GM23338 (cell line): Measurements from ENCODE around the gene NR2C1. TPM values are rescaled to one million over a fixed set of nuclear protein-coding genes. Genes with fewer than 3 reads are reported as not detected.

ENCODE experiments used
- ATAC-seq: fragments of 200-7000 bp; cut with Tn5 transposase; 3 replicates; pipeline ENCODE4 v1.9.1; 2020
- DNase-seq: peaks from one replicate; pipeline ENCODE4 v3.0.0-alpha.2; 2015; ENCODE audit warnings: low spot score
- H2AFZ ChIP-seq: fragments of 200-600 bp; sonication (generic); 2 replicates; pipeline ENCODE4 v1.8.0; 2016; ENCODE audit warnings: antibody characterized with exemption, mild to moderate bottlenecking, moderate library complexity
- H3F3A ChIP-seq: fragments of 200-600 bp; sonication (generic); replicated peaks from 2 replicates; pipeline ENCODE4 v1.8.0; 2017; ENCODE audit warnings: antibody characterized with exemption, mixed run types, low read depth
- H3K27ac ChIP-seq: fragments of 200-600 bp; sonication (generic); 2 replicates; pipeline ENCODE4 v1.6.1; 2016; ENCODE audit warnings: low read depth
- H3K27me3 ChIP-seq: fragments of 200-600 bp; sonication (generic); 2 replicates; pipeline ENCODE4 v1.8.0; 2016; ENCODE audit warnings: mild to moderate bottlenecking, mixed run types, moderate library complexity; ENCODE audit not compliant: insufficient read depth
- H3K36me3 ChIP-seq: fragments of 200-600 bp; sonication (generic); 2 replicates; pipeline ENCODE4 v1.8.0; 2016; ENCODE audit warnings: mild to moderate bottlenecking; ENCODE audit not compliant: insufficient read depth
- H3K4me1 ChIP-seq: fragments of 200-600 bp; sonication (generic); 2 replicates; pipeline ENCODE4 v1.8.0; 2016; ENCODE audit warnings: mild to moderate bottlenecking, moderate library complexity; ENCODE audit not compliant: insufficient read depth
- H3K4me2 ChIP-seq: fragments of 200-600 bp; sonication (generic); 2 replicates; pipeline ENCODE4 v1.7.1; 2017; ENCODE audit warnings: mixed run types
- H3K4me3 ChIP-seq: fragments of 200-600 bp; sonication (generic); 2 replicates; pipeline ENCODE4 v1.6.1; 2016; ENCODE audit warnings: mixed run types
- H3K79me2 ChIP-seq: fragments of 200-600 bp; sonication (generic); replicated peaks from 2 replicates; pipeline ENCODE4 v1.8.0; 2017; ENCODE audit warnings: mild to moderate bottlenecking; ENCODE audit not compliant: insufficient read depth
- H3K9me2 ChIP-seq: fragments of 200-600 bp; sonication (generic); 2 replicates; pipeline ENCODE4 v1.8.0; 2017; ENCODE audit not compliant: insufficient read depth
- H4K20me1 ChIP-seq: fragments of 200-600 bp; sonication (generic); replicated peaks from 2 replicates; pipeline ENCODE4 v1.8.0; 2017; ENCODE audit warnings: mild to moderate bottlenecking; ENCODE audit not compliant: insufficient read depth
- H3K27ac Mint-ChIP-seq: 2 replicates; pipeline ENCODE4 v1.8.0; 2020; ENCODE audit warnings: inconsistent platforms, mild to moderate bottlenecking, moderate library complexity, mixed read lengths
- H3K27me3 Mint-ChIP-seq: 3 replicates; pipeline ENCODE4 v1.8.0; 2022; ENCODE audit warnings: low read depth, mild to moderate bottlenecking, moderate library complexity, mixed read lengths, inconsistent platforms; ENCODE audit not compliant: insufficient read depth, poor library complexity
- H3K36me3 Mint-ChIP-seq: 3 replicates; pipeline ENCODE4 v1.8.0; 2021; ENCODE audit warnings: low read depth, mild to moderate bottlenecking, inconsistent platforms, moderate library complexity, mixed read lengths
- H3K4me1 Mint-ChIP-seq: 3 replicates; pipeline ENCODE4 v1.8.0; 2020; ENCODE audit warnings: mild to moderate bottlenecking, inconsistent platforms, mixed read lengths
- H3K4me3 Mint-ChIP-seq: 3 replicates; pipeline ENCODE4 v1.8.0; 2021; ENCODE audit warnings: moderate library complexity, mild to moderate bottlenecking, inconsistent platforms, mixed read lengths
- H3K9me3 Mint-ChIP-seq: 3 replicates; pipeline ENCODE4 v1.8.0; 2020; ENCODE audit warnings: moderate library complexity, mild to moderate bottlenecking, inconsistent platforms, mixed read lengths
- CREB1 ChIP-seq: fragments of 250-450 bp; sonication (Bioruptor Pico); IDR thresholded peaks from 2 replicates; pipeline ENCODE4 v1.5.0; 2020; ENCODE audit warnings: low read depth, mild to moderate bottlenecking, moderate library complexity
- EZH2 ChIP-seq: fragments of 200-600 bp; sonication (generic); IDR thresholded peaks from one replicate; pipeline ENCODE4 v1.8.0; 2017; ENCODE audit warnings: antibody characterized with exemption, mild to moderate bottlenecking, low read depth; ENCODE audit not compliant: unreplicated experiment
- EZH2phosphoT487 ChIP-seq: fragments of 200-600 bp; sonication (generic); IDR thresholded peaks from one replicate; pipeline ENCODE4 v1.8.1; 2018; ENCODE audit warnings: antibody characterized with exemption; ENCODE audit not compliant: unreplicated experiment
- ZNF114 ChIP-seq: fragments of 250-450 bp; sonication (Bioruptor Pico); IDR thresholded peaks from 2 replicates; pipeline ENCODE4 v1.5.0; 2020; ENCODE audit warnings: mild to moderate bottlenecking, moderate library complexity
- ZNF331 ChIP-seq: fragments of 250-450 bp; sonication (Bioruptor Pico); IDR thresholded peaks from 2 replicates; pipeline ENCODE4 v1.5.0; 2020; ENCODE audit warnings: low read depth, mild to moderate bottlenecking, moderate library complexity
- polyA plus RNA-seq: library from polyadenylated mRNA; unstranded; fragments of >200 nt; fragmentation: Nextera tagmentation; extraction: Ambion mirVana; gene quantifications from 2 replicates; pipeline ENCODE4 v1.2.1, GENCODE V29; 2016
- total RNA-seq: library from RNA; depleted of rRNA; stranded (reverse); fragments of >200 nt; shearing (Covaris generic); gene quantifications from 2 replicates; pipeline ENCODE4 v1.2.3, GENCODE V29; 2014
- TF ChIP-seq, protein P1 (sequence below), 2 experiments: fragments of 200-600 bp in 1 of 2; sonication (generic) in 1 of 2; conservative IDR thresholded peaks; 2 replicates each; pipeline versions ENCODE4 v1.5.1 to v1.6.1; 2016 to 2017; ENCODE audit warnings: antibody characterized with exemption in 2 of 2, low read depth in 2 of 2, mild to moderate bottlenecking in 2 of 2, moderate library complexity in 1 of 2
- TF ChIP-seq, protein P2 (sequence below): IDR thresholded peaks from one replicate; pipeline ENCODE4 v1.6.1; 2018; ENCODE audit warnings: antibody characterized with exemption; ENCODE audit not compliant: unreplicated experiment
- TF ChIP-seq, protein P3 (sequence below): IDR thresholded peaks from 2 replicates; pipeline ENCODE4 v1.6.1; 2016; ENCODE audit warnings: antibody characterized with exemption

Gene NR2C1
- total and polyA plus RNA-seq, 2 experiments from 2014 or later: 41.1 to 45.3 TPM

DNA sequence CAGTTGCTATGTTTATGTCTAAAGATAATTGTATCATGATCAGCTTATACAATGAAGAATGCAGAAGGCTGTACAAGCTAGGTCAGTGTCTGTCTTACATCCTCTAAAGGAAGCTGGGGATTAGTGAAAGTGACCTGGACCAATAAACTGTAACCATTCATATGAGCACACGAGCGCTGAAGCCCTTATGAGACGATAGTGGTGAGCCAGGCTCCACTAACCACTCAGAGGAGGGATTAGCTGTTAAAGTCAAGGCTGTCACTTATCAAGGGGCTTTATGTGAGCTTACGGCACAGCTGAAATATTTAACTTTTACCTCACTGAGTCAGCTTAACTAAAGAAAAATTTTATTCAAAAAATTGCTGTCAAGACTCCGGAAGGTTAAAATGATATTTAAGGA is 100.2 kb downstream of the NR2C1 start (continued):
- TF ChIP-seq, protein P1, sequence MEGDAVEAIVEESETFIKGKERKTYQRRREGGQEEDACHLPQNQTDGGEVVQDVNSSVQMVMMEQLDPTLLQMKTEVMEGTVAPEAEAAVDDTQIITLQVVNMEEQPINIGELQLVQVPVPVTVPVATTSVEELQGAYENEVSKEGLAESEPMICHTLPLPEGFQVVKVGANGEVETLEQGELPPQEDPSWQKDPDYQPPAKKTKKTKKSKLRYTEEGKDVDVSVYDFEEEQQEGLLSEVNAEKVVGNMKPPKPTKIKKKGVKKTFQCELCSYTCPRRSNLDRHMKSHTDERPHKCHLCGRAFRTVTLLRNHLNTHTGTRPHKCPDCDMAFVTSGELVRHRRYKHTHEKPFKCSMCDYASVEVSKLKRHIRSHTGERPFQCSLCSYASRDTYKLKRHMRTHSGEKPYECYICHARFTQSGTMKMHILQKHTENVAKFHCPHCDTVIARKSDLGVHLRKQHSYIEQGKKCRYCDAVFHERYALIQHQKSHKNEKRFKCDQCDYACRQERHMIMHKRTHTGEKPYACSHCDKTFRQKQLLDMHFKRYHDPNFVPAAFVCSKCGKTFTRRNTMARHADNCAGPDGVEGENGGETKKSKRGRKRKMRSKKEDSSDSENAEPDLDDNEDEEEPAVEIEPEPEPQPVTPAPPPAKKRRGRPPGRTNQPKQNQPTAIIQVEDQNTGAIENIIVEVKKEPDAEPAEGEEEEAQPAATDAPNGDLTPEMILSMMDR (conservative IDR thresholded peaks at IDR 0.05; ENCODE audit: low read depth in 2 of 2): no peak
- TF ChIP-seq, protein P2, sequence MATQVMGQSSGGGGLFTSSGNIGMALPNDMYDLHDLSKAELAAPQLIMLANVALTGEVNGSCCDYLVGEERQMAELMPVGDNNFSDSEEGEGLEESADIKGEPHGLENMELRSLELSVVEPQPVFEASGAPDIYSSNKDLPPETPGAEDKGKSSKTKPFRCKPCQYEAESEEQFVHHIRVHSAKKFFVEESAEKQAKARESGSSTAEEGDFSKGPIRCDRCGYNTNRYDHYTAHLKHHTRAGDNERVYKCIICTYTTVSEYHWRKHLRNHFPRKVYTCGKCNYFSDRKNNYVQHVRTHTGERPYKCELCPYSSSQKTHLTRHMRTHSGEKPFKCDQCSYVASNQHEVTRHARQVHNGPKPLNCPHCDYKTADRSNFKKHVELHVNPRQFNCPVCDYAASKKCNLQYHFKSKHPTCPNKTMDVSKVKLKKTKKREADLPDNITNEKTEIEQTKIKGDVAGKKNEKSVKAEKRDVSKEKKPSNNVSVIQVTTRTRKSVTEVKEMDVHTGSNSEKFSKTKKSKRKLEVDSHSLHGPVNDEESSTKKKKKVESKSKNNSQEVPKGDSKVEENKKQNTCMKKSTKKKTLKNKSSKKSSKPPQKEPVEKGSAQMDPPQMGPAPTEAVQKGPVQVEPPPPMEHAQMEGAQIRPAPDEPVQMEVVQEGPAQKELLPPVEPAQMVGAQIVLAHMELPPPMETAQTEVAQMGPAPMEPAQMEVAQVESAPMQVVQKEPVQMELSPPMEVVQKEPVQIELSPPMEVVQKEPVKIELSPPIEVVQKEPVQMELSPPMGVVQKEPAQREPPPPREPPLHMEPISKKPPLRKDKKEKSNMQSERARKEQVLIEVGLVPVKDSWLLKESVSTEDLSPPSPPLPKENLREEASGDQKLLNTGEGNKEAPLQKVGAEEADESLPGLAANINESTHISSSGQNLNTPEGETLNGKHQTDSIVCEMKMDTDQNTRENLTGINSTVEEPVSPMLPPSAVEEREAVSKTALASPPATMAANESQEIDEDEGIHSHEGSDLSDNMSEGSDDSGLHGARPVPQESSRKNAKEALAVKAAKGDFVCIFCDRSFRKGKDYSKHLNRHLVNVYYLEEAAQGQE: no peak
- no peak for TF ChIP-seq ZNF114

DNA sequence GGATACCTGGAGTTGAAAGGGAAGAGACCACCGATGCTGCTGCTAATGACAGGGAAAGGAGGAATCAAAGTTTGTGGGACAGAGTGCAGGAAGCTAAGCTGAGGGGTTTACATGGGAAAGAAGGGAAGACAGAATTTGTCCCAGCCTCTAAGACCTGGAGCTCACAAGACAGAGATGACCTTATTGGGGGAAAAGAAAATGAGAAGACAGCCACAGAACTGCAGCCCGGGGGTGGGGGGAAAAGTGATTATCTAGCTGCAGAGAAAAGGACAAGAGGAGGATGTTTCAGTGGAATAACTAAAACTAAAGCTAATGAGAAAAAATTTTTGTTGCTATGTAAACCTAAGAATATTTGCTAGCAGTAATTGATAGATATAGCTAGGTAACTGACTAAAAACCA is 100.6 kb downstream of the NR2C1 start:
- no peaks in the 10 kb centered on the region for H3K27me3 ChIP-seq
- TF ChIP-seq EZH2phosphoT487: no peak
- no peak for TF ChIP-seq ZNF331 (CRISPR knock-in tag)
- TF ChIP-seq CREB1 (CRISPR knock-in tag): no peak
- no peak for TF ChIP-seq EZH2
- TF ChIP-seq, protein P3, sequence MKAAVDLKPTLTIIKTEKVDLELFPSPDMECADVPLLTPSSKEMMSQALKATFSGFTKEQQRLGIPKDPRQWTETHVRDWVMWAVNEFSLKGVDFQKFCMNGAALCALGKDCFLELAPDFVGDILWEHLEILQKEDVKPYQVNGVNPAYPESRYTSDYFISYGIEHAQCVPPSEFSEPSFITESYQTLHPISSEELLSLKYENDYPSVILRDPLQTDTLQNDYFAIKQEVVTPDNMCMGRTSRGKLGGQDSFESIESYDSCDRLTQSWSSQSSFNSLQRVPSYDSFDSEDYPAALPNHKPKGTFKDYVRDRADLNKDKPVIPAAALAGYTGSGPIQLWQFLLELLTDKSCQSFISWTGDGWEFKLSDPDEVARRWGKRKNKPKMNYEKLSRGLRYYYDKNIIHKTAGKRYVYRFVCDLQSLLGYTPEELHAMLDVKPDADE: no peak
- TF ChIP-seq, protein P2: no peak

More for the DNA sequence above, 100.6 kb downstream of the NR2C1 start:
- no peak overlapping the region for H3K27ac Mint-ChIP-seq
- no peaks in the 10 kb centered on the region; the same call in 2 of the 3 replicates for H3K36me3 Mint-ChIP-seq
- Histone ChIP-seq H3K36me3 (no peaks in the 10 kb centered on the region), H2AFZ (no peak overlapping the region), H3K4me3 (no peak overlapping the region), H4K20me1 (no peaks in the 10 kb centered on the region), H3K4me2 (no peak overlapping the region), H3F3A (no peaks in the 10 kb centered on the region), H3K4me1 (no peaks in the 10 kb centered on the region), H3K9me2 (no peaks in the 10 kb centered on the region), H3K27ac (no peak overlapping the region), H3K79me2 (no peaks in the 10 kb centered on the region; the same call in 1 of the 2 replicates)
- H3K27me3 Mint-ChIP-seq: peaks cover 3% of the 10 kb centered on the region
- no peak for DNase-seq
- H3K9me3 Mint-ChIP-seq: no peaks in the 10 kb centered on the region
- H3K4me1 Mint-ChIP-seq: peaks cover 1% of the 10 kb centered on the region
- no peak overlapping the region for H3K4me3 Mint-ChIP-seq
- no peak for ATAC-seq
